Suprapubic skin (tissue), 4 donors: ENCODE results near the gene POLR1A. TPM values are rescaled to one million over a fixed set of nuclear protein-coding genes. Genes with fewer than 3 reads are reported as not detected.

Experiments used
- DNase-seq, 2 donors: peaks; one replicate each; pipeline ENCODE4 v3.0.0-alpha.2; 2019; ENCODE audit warnings: low spot score in 2 of 2
- H3K27ac ChIP-seq: fragments of 200-600 bp; sonication (generic); one replicate; pipeline ENCODE4 v1.5.1; 2019
- H3K27me3 ChIP-seq: fragments of 200-600 bp; sonication (generic); one replicate; pipeline ENCODE4 v1.5.1; 2019
- H3K36me3 ChIP-seq: fragments of 200-600 bp; sonication (generic); one replicate; pipeline ENCODE4 v1.5.1; 2019
- H3K4me1 ChIP-seq: fragments of 200-600 bp; sonication (generic); one replicate; pipeline ENCODE4 v1.5.1; 2019
- H3K4me3 ChIP-seq: fragments of 200-600 bp; sonication (generic); one replicate; pipeline ENCODE4 v1.5.1; 2019; ENCODE audit warnings: mild to moderate bottlenecking
- H3K9me3 ChIP-seq: fragments of 200-600 bp; sonication (generic); one replicate; pipeline ENCODE4 v1.5.1; 2019
- CTCF ChIP-seq, 2 donors: fragments of 200-600 bp in 1 of 2; fragments of 450-650 bp in 1 of 2; sonication (generic) in 1 of 2; IDR thresholded peaks; one replicate each; pipeline ENCODE4 v1.5.1; 2016 to 2019; ENCODE audit warnings: antibody characterized with exemption in 2 of 2, mild to moderate bottlenecking in 1 of 2, moderate library complexity in 1 of 2
- EP300 ChIP-seq: sonication (generic); formaldehyde crosslinking; IDR thresholded peaks from one replicate; pipeline ENCODE4 v1.6.1; 2017; ENCODE audit warnings: antibody characterized with exemption
- POLR2A ChIP-seq, 2 donors: fragments of 450-650 bp; IDR thresholded peaks; one replicate each; pipeline ENCODE4 v1.6.1; 2017; ENCODE audit warnings: antibody characterized with exemption in 2 of 2, mild to moderate bottlenecking in 2 of 2, moderate library complexity in 2 of 2
- POLR2AphosphoS5 ChIP-seq, 3 donors: sonication (generic); formaldehyde crosslinking; IDR thresholded peaks; one replicate each; pipeline ENCODE4 v1.6.1; 2017; ENCODE audit warnings: antibody characterized with exemption in 3 of 3
- WGBS: methylation state at CpG from one replicate; pipeline ENCODE4 v1.1.5; 2018; 5-methylcytosine and 5-hydroxymethylcytosine counted together
- total RNA-seq, 4 donors: library from RNA; depleted of rRNA; stranded (reverse); fragments of >200 nt; gene quantifications; one replicate each; pipeline ENCODE4 v1.1.0, GENCODE V29; 2016

The POLR1A gene
- total RNA-seq, 4 donors from 2014 or later: 20.2 to 24.3 (median 21.2) TPM

- no peaks in the 10 kb centered on the region for H3K9me3 ChIP-seq
- peaks cover 63% of the 10 kb centered on the region for H3K36me3 ChIP-seq
- no peak for DNase-seq
- no peak for TF ChIP-seq CTCF (IDR thresholded peaks at IDR 0.05)
- TF ChIP-seq POLR2AphosphoS5 (IDR thresholded peaks at IDR 0.05): no peak
- no peak for TF ChIP-seq POLR2A (IDR thresholded peaks at IDR 0.05)
- TF ChIP-seq EP300: no peak
- peaks cover 26% of the 10 kb centered on the region for H3K4me1 ChIP-seq
- no peak overlapping the region for H3K27ac ChIP-seq
- no peak overlapping the region for H3K4me3 ChIP-seq
- 59% methylated on average over 4 of the region's 7 CpGs for WGBS
- H3K27me3 ChIP-seq: no peaks in the 10 kb centered on the region
Observed at GRCh38 chr2:86068136-86068588, 37.5 kb downstream of the POLR1A start.

- TF ChIP-seq EP300 (no peak), POLR2AphosphoS5 (IDR thresholded peaks at IDR 0.05) (no peak), CTCF (IDR thresholded peaks at IDR 0.05) (no peak), POLR2A (IDR thresholded peaks at IDR 0.05) (no peak)
- H3K27me3 ChIP-seq: no peaks in the 10 kb centered on the region
- H3K9me3 ChIP-seq: no peaks in the 10 kb centered on the region
- H3K4me1 ChIP-seq: peaks cover 16% of the 10 kb centered on the region
- H3K36me3 ChIP-seq: peaks cover 67% of the 10 kb centered on the region
- DNase-seq: no peak
- no peak overlapping the region for H3K27ac ChIP-seq
- no peak overlapping the region for H3K4me3 ChIP-seq
Observed at GRCh38 chr2:86066915-86067314, 38.8 kb downstream of the POLR1A start.

GRCh38 chr2:86066007-86066578 is 39.6 kb downstream of the POLR1A start:
- H3K9me3 ChIP-seq: no peaks in the 10 kb centered on the region
- peaks cover 12% of the 10 kb centered on the region for H3K4me1 ChIP-seq
- peak overlapping the region; percentile 51 for H3K27ac ChIP-seq
- 87% methylated on average over 7 of the region's 7 CpGs for WGBS
- no peak overlapping the region for H3K4me3 ChIP-seq
- DNase-seq: no peak
- no peaks in the 10 kb centered on the region for H3K27me3 ChIP-seq
- peaks cover 71% of the 10 kb centered on the region for H3K36me3 ChIP-seq
- no peak for TF ChIP-seq CTCF (IDR thresholded peaks at IDR 0.05)
- no peak for TF ChIP-seq POLR2A (IDR thresholded peaks at IDR 0.05)
- no peak for TF ChIP-seq POLR2AphosphoS5 (IDR thresholded peaks at IDR 0.05)

- H3K4me1 ChIP-seq: peaks cover 12% of the 10 kb centered on the region
- H3K4me3 ChIP-seq: no peak overlapping the region
- TF ChIP-seq POLR2AphosphoS5 (IDR thresholded peaks at IDR 0.05) (no peak), CTCF (IDR thresholded peaks at IDR 0.05) (no peak), POLR2A (IDR thresholded peaks at IDR 0.05) (no peak), EP300 (no peak)
- WGBS: 68% methylated on average over 5 of the region's 5 CpGs
- H3K27me3 ChIP-seq: no peaks in the 10 kb centered on the region
- DNase-seq: no peak
- H3K9me3 ChIP-seq: no peaks in the 10 kb centered on the region
- H3K27ac ChIP-seq: peak overlapping the region; percentile 51
- peaks cover 73% of the 10 kb centered on the region for H3K36me3 ChIP-seq
Observed at GRCh38 chr2:86065512-86065911, 40.2 kb downstream of the POLR1A start.

GRCh38 chr2:86064006-86064405 is 41.7 kb downstream of the POLR1A start:
- DNase-seq: no peak
- H3K9me3 ChIP-seq: no peaks in the 10 kb centered on the region
- H3K27me3 ChIP-seq: no peaks in the 10 kb centered on the region
- no peak overlapping the region for H3K27ac ChIP-seq
- peaks cover 12% of the 10 kb centered on the region for H3K4me1 ChIP-seq
- peaks cover 71% of the 10 kb centered on the region for H3K36me3 ChIP-seq
- H3K4me3 ChIP-seq: no peak overlapping the region
- TF ChIP-seq POLR2A (IDR thresholded peaks at IDR 0.05) (no peak), POLR2AphosphoS5 (IDR thresholded peaks at IDR 0.05) (no peak), CTCF (IDR thresholded peaks at IDR 0.05) (no peak), EP300 (no peak)
- 68% methylated on average over 2 of the region's 2 CpGs for WGBS
